BLaER1 treated with 17β-estradiol and CSF1 and Interleukin-3, amounts not matched to agents 10 nM and 100 nM (cell line): ENCODE measurements around the gene PLEKHA7.

Experiments used
- H3K27ac ChIP-seq, 11 experiments: shearing (Covaris generic); formaldehyde crosslinking; 2 replicates each; pipeline ENCODE4 v1.8.1; 2022
- H3K27me3 ChIP-seq, 11 experiments: shearing (Covaris generic); formaldehyde crosslinking; 2 replicates each; pipeline ENCODE4 v1.8.1; 2022
- H3K36me3 ChIP-seq, 11 experiments: shearing (Covaris generic); formaldehyde crosslinking; 2 replicates each; pipeline ENCODE4 v1.8.1; 2022
- H3K4me1 ChIP-seq, 10 experiments: shearing (Covaris generic); formaldehyde crosslinking; 2 replicates each; pipeline ENCODE4 v1.8.1; 2022
- H3K4me2 ChIP-seq, 11 experiments: shearing (Covaris generic); formaldehyde crosslinking; 2 replicates each; pipeline ENCODE4 v1.8.1; 2022
- H3K4me3 ChIP-seq, 10 experiments: shearing (Covaris generic); formaldehyde crosslinking; 2 replicates each; pipeline ENCODE4 v1.8.1; 2022
- H3K9ac ChIP-seq, 11 experiments: shearing (Covaris generic); formaldehyde crosslinking; 2 replicates each; pipeline ENCODE4 v1.8.1; 2022
- H3K9me3 ChIP-seq, 11 experiments: shearing (Covaris generic); formaldehyde crosslinking; replicated peaks in 1 of 11; 2 replicates each; pipeline ENCODE4 v1.8.1; 2022
- H4K20me1 ChIP-seq, 11 experiments: shearing (Covaris generic); formaldehyde crosslinking; 2 replicates each; pipeline ENCODE4 v1.8.1; 2022
- Cebpa-rat ChIP-seq, 11 experiments: shearing (Covaris generic); IDR thresholded peaks; 2 replicates each; pipeline ENCODE4 v1.8.1; 2022

PLEKHA7 gene

GRCh38 chr11:16958833-16959232, 55.4 kb downstream of the PLEKHA7 start:
- no peak overlapping the region for H3K4me2 ChIP-seq
- no peak overlapping the region for H3K9ac ChIP-seq
- H3K27ac ChIP-seq = no peak overlapping the region
- TF ChIP-seq Cebpa-rat (IDR thresholded peaks at IDR 0.05) = no peak
- no peaks in the 10 kb centered on the region for H3K9me3 ChIP-seq
- H3K4me3 ChIP-seq = no peak overlapping the region
- no peaks in the 10 kb centered on the region for H3K4me1 ChIP-seq
- H4K20me1 ChIP-seq = no peaks in the 10 kb centered on the region
- H3K27me3 ChIP-seq = no peaks in the 10 kb centered on the region
- no peaks in the 10 kb centered on the region for H3K36me3 ChIP-seq

- H3K9ac ChIP-seq = no peak overlapping the region
- H3K36me3 ChIP-seq = no peaks in the 10 kb centered on the region
- H3K4me2 ChIP-seq = no peak overlapping the region
- H3K4me3 ChIP-seq = no peak overlapping the region
- no peaks in the 10 kb centered on the region for H3K4me1 ChIP-seq
- no peak overlapping the region for H3K27ac ChIP-seq
- TF ChIP-seq Cebpa-rat (IDR thresholded peaks at IDR 0.05) = no peak
- no peaks in the 10 kb centered on the region for H3K27me3 ChIP-seq
- no peaks in the 10 kb centered on the region for H3K9me3 ChIP-seq
- no peaks in the 10 kb centered on the region for H4K20me1 ChIP-seq
Observed at GRCh38 chr11:16956538-16957153, 57.6 kb downstream of the PLEKHA7 start.

- Histone ChIP-seq H3K27me3 (no peaks in the 10 kb centered on the region), H4K20me1 (no peaks in the 10 kb centered on the region), H3K9ac (no peak overlapping the region), H3K4me3 (no peak overlapping the region), H3K27ac (no peak overlapping the region), H3K4me2 (no peak overlapping the region), H3K4me1 (no peaks in the 10 kb centered on the region), H3K9me3 (no peaks in the 10 kb centered on the region), H3K36me3 (no peaks in the 10 kb centered on the region)
- no peak for TF ChIP-seq Cebpa-rat (IDR thresholded peaks at IDR 0.05)
Observed at GRCh38 chr11:16953663-16954062, 60.6 kb downstream of the PLEKHA7 start.

GRCh38 chr11:16946477-16947282, 67.5 kb downstream of the PLEKHA7 start:
- Histone ChIP-seq H3K27ac (no peak overlapping the region), H3K9ac (peak overlapping the region in 2 of 11 experiments; percentile 7 to 20; a peak in 1 of 22 replicates), H3K27me3 (no peaks in the 10 kb centered on the region), H3K36me3 (no peaks in the 10 kb centered on the region), H3K4me3 (no peak overlapping the region), H3K4me1 (peaks cover 7 to 15% (median 12%) of the 10 kb centered on the region in 10 experiments; a peak in 17 of 20 replicates), H4K20me1 (no peaks in the 10 kb centered on the region), H3K4me2 (peak overlapping the region in 10 of 11 experiments; percentile 20 to 66 (median 48); a peak in 17 of 22 replicates), H3K9me3 (no peaks in the 10 kb centered on the region)
- TF ChIP-seq Cebpa-rat (IDR thresholded peaks at IDR 0.05) = no peak

- Histone ChIP-seq H3K36me3 (no peaks in the 10 kb centered on the region), H3K27me3 (no peaks in the 10 kb centered on the region), H3K9ac (peak overlapping the region in 2 of 11 experiments; percentile 20 to 29; a peak in 2 of 22 replicates), H3K4me1 (peaks cover 10 to 17% (median 12%) of the 10 kb centered on the region in 10 experiments; a peak in 18 of 20 replicates), H3K9me3 (no peaks in the 10 kb centered on the region), H4K20me1 (no peaks in the 10 kb centered on the region), H3K4me2 (peak overlapping the region in 10 of 11 experiments; percentile 20 to 66 (median 48); a peak in 17 of 22 replicates), H3K27ac (no peak overlapping the region; a peak in 1 of 22 replicates), H3K4me3 (no peak overlapping the region)
- TF ChIP-seq Cebpa-rat (IDR thresholded peaks at IDR 0.05) = no peak
Observed at GRCh38 chr11:16945671-16946469, 68.3 kb downstream of the PLEKHA7 start.

- Histone ChIP-seq H3K4me3 (no peak overlapping the region), H3K4me1 (peaks cover 10 to 19% (median 12%) of the 10 kb centered on the region in 10 experiments; a peak in 18 of 20 replicates), H3K27ac (no peak overlapping the region), H3K27me3 (no peaks in the 10 kb centered on the region), H3K36me3 (no peaks in the 10 kb centered on the region), H3K9ac (no peak overlapping the region), H4K20me1 (no peaks in the 10 kb centered on the region), H3K4me2 (no peak overlapping the region), H3K9me3 (no peaks in the 10 kb centered on the region)
- no peak for TF ChIP-seq Cebpa-rat (IDR thresholded peaks at IDR 0.05)
Observed at GRCh38 chr11:16942911-16943310, 71.3 kb downstream of the PLEKHA7 start.

- H3K9me3 ChIP-seq = no peaks in the 10 kb centered on the region
- H3K4me3 ChIP-seq = no peak overlapping the region
- H4K20me1 ChIP-seq = no peaks in the 10 kb centered on the region
- TF ChIP-seq Cebpa-rat (IDR thresholded peaks at IDR 0.05) = no peak
- peaks cover 10 to 19% (median 12%) of the 10 kb centered on the region in 10 experiments; a peak in 18 of 20 replicates for H3K4me1 ChIP-seq
- H3K36me3 ChIP-seq = no peaks in the 10 kb centered on the region
- no peak overlapping the region for H3K27ac ChIP-seq
- H3K4me2 ChIP-seq = no peak overlapping the region
- H3K9ac ChIP-seq = no peak overlapping the region
- no peaks in the 10 kb centered on the region for H3K27me3 ChIP-seq
Observed at GRCh38 chr11:16942342-16942741, 71.9 kb downstream of the PLEKHA7 start.

- no peaks in the 10 kb centered on the region for H3K9me3 ChIP-seq
- H3K4me1 ChIP-seq = peaks cover 10 to 19% (median 12%) of the 10 kb centered on the region in 10 experiments; a peak in 18 of 20 replicates
- no peak for TF ChIP-seq Cebpa-rat (IDR thresholded peaks at IDR 0.05)
- H3K4me2 ChIP-seq = peak overlapping the region in 1 of 11 experiments; percentile 52; a peak in 1 of 22 replicates
- no peaks in the 10 kb centered on the region for H3K27me3 ChIP-seq
- H3K36me3 ChIP-seq = no peaks in the 10 kb centered on the region
- H3K27ac ChIP-seq = no peak overlapping the region
- no peaks in the 10 kb centered on the region for H4K20me1 ChIP-seq
- H3K4me3 ChIP-seq = no peak overlapping the region
- no peak overlapping the region for H3K9ac ChIP-seq
Observed at GRCh38 chr11:16941935-16942334, 72.3 kb downstream of the PLEKHA7 start.

- Histone ChIP-seq H3K4me1 (peaks cover 0 to 10% (median 6%) of the 10 kb centered on the region in 10 experiments; a peak in 8 of 20 replicates), H3K9ac (no peak overlapping the region), H3K9me3 (no peaks in the 10 kb centered on the region), H3K36me3 (no peaks in the 10 kb centered on the region), H4K20me1 (no peaks in the 10 kb centered on the region), H3K27me3 (no peaks in the 10 kb centered on the region), H3K4me2 (no peak overlapping the region), H3K4me3 (no peak overlapping the region), H3K27ac (no peak overlapping the region)
- no peak for TF ChIP-seq Cebpa-rat (IDR thresholded peaks at IDR 0.05)
Observed at GRCh38 chr11:16938061-16938460, 76.2 kb downstream of the PLEKHA7 start.
